HCT116 (cell line): ENCODE data around the gene HLA-DPA1. TPM values are rescaled to one million over a fixed set of nuclear protein-coding genes. Genes with fewer than 3 reads are reported as not detected.

Source experiments
- ATAC-seq: fragments of 200-7000 bp; cut with Tn5 transposase; 2 replicates; pipeline ENCODE4 v1.9.1; 2020; ENCODE audit warnings: mild to moderate bottlenecking, moderate library complexity
- BruUV-seq: library from RNA; stranded (reverse); fragments of 400-500 nt; replicated peaks from 2 replicates; lab custom pipeline; 2021; lab: Mats Ljungman, UMichigan
- CTCF ChIA-PET: fragments of 300-600 bp; sonication (Branson Sonifier 250); formaldehyde crosslinking; loops from one replicate; lab custom pipeline; 2021; ENCODE audit warnings: antibody characterized with exemption; lab: Charles Lee
- POLR2A ChIA-PET: fragments of 300-600, 350-600 bp; sonication (Branson Sonifier 250); formaldehyde crosslinking; loops from one replicate; lab custom pipeline; 2021; ENCODE audit warnings: antibody characterized with exemption; lab: Charles Lee
- RAD21 ChIA-PET, 2 experiments: fragments of 300-600 bp; sonication (Branson Sonifier 250); formaldehyde crosslinking; loops; one replicate each; lab custom pipeline; 2023; ENCODE audit warnings: low total read pairs in 2 of 2; ENCODE audit not compliant: uncharacterized antibody in 2 of 2, unreplicated experiment in 2 of 2, low non-redundant PET in 1 of 2; lab: Charles Lee
- DNase-seq: peaks from one replicate; pipeline ENCODE4 v3.0.0-alpha.2; 2010; ENCODE audit warnings: low read depth, low spot score
- H2AFZ ChIP-seq: fragments of 200-600 bp; shearing (Covaris generic), sonication (generic); 2 replicates; pipeline ENCODE4 v1.6.1; 2017; ENCODE audit warnings: low read depth, mixed run types, mixed read lengths, antibody characterized with exemption, low read length; ENCODE audit not compliant: poor library complexity, severe bottlenecking
- H3K27ac ChIP-seq: 2 replicates; pipeline ENCODE4 v1.5.1; 2012; ENCODE audit warnings: low read depth, low read length
- H3K27me3 ChIP-seq: fragments of 200-600 bp; sonication (generic); 2 replicates; pipeline ENCODE4 v1.6.1; 2016; ENCODE audit warnings: mixed run types, low read length, mixed read lengths; ENCODE audit not compliant: insufficient read depth
- H3K36me3 ChIP-seq, 2 experiments: fragments of 200-500 bp in 1 of 2; fragments of 200-600 bp in 1 of 2; sonication (Bioruptor generic) in 1 of 2; sonication (generic) in 1 of 2; 2 replicates each; pipeline versions ENCODE4 v1.5.1 to v1.6.1; 2014 to 2016; ENCODE audit warnings: low read length in 2 of 2, inconsistent platforms in 1 of 2, mixed read lengths in 1 of 2, mixed run types in 1 of 2; ENCODE audit not compliant: insufficient read depth in 2 of 2, control insufficient read depth in 1 of 2
- H3K4me1 ChIP-seq, 2 experiments: fragments of 200-600 bp in 1 of 2; sonication (generic) in 1 of 2; 2 replicates each; pipeline versions ENCODE4 v1.5.1 to v1.6.1; 2012 to 2017; ENCODE audit warnings: low read length in 2 of 2, inconsistent platforms in 1 of 2, mild to moderate bottlenecking in 1 of 2, mixed read lengths in 1 of 2, mixed run types in 1 of 2, moderate library complexity in 1 of 2; ENCODE audit not compliant: insufficient read depth in 2 of 2, control insufficient read depth in 1 of 2
- H3K4me2 ChIP-seq: fragments of 200-600 bp; sonication (generic); 2 replicates; pipeline ENCODE4 v1.6.1; 2017; ENCODE audit warnings: mixed run types, low read length, mixed read lengths
- H3K4me3 ChIP-seq, 2 experiments: fragments of 200-600 bp in 1 of 2; sonication (generic) in 1 of 2; replicated peaks in 1 of 2; 2 replicates each; pipeline ENCODE4 v1.5.1; 2011 to 2016; ENCODE audit warnings: low read length in 2 of 2, control low read depth in 1 of 2, low read depth in 1 of 2, mild to moderate bottlenecking in 1 of 2, mixed read lengths in 1 of 2, mixed run types in 1 of 2
- H3K79me2 ChIP-seq: fragments of 200-600 bp; sonication (generic); 2 replicates; pipeline ENCODE4 v1.6.1; 2017; ENCODE audit warnings: mild to moderate bottlenecking, mixed run types, low read length, moderate library complexity, mixed read lengths; ENCODE audit not compliant: insufficient read depth
- H3K9ac ChIP-seq: fragments of 200-600 bp; sonication (generic); 2 replicates; pipeline ENCODE4 v1.6.1; 2016; ENCODE audit warnings: low read length, mixed read lengths
- H3K9me2 ChIP-seq: fragments of 200-600 bp; sonication (generic), shearing (Covaris generic); 2 replicates; pipeline ENCODE4 v1.6.1; 2017; ENCODE audit warnings: mixed run types, mild to moderate bottlenecking, moderate library complexity; ENCODE audit not compliant: insufficient read depth
- H3K9me3 ChIP-seq, 2 experiments: fragments of 200-500 bp in 1 of 2; fragments of 200-600 bp in 1 of 2; sonication (Bioruptor generic) in 1 of 2; sonication (generic) in 1 of 2; 2 replicates each; pipeline ENCODE4 v1.6.1; 2014 to 2017; ENCODE audit warnings: low read length in 2 of 2, mixed read lengths in 2 of 2, inconsistent platforms in 1 of 2, low read depth in 1 of 2, mild to moderate bottlenecking in 1 of 2, mixed run types in 1 of 2, moderate library complexity in 1 of 2; ENCODE audit not compliant: control insufficient read depth in 1 of 2, insufficient read depth in 1 of 2
- H4K20me1 ChIP-seq: fragments of 200-600 bp; sonication (generic), shearing (Covaris generic); 2 replicates; pipeline ENCODE4 v1.6.1; 2017; ENCODE audit warnings: mixed run types, mild to moderate bottlenecking, moderate library complexity; ENCODE audit not compliant: insufficient read depth
- ATF3 ChIP-seq: IDR thresholded peaks from 2 replicates; pipeline ENCODE4 v1.6.1; 2012
- CBX3 ChIP-seq: IDR thresholded peaks from 2 replicates; pipeline ENCODE4 v1.6.1; 2012; ENCODE audit warnings: low read depth
- CTCF ChIP-seq, 3 experiments: fragments of 200-600 bp in 1 of 3; sonication (generic) in 1 of 3; IDR thresholded peaks in 2 of 3; conservative IDR thresholded peaks in 1 of 3; 2 replicates each; pipeline ENCODE4 v1.5.1; 2012 to 2017; ENCODE audit warnings: low read depth in 2 of 3, low read length in 2 of 3, antibody characterized with exemption in 1 of 3, borderline replicate concordance in 1 of 3, control low read depth in 1 of 3, mild to moderate bottlenecking in 1 of 3, mixed read lengths in 1 of 3, mixed run types in 1 of 3, moderate library complexity in 1 of 3; ENCODE audit not compliant: insufficient read depth in 1 of 3
- EGR1 ChIP-seq: IDR thresholded peaks from 2 replicates; pipeline ENCODE4 v1.6.1; 2012; ENCODE audit warnings: low read depth
- EZH2 ChIP-seq: fragments of 200-600 bp; sonication (generic); IDR thresholded peaks from 2 replicates; pipeline ENCODE4 v1.6.1; 2017; ENCODE audit warnings: antibody characterized with exemption, mixed run types
- EZH2phosphoT487 ChIP-seq: fragments of 200-600 bp; IDR thresholded peaks from 2 replicates; pipeline ENCODE4 v1.6.1; 2018; ENCODE audit warnings: antibody characterized with exemption, borderline replicate concordance
- MAX ChIP-seq: IDR thresholded peaks from 2 replicates; pipeline ENCODE4 v1.6.1; 2012
- POLR2AphosphoS5 ChIP-seq: IDR thresholded peaks from 2 replicates; pipeline ENCODE4 v1.6.1; 2011; ENCODE audit warnings: mild to moderate bottlenecking, low read depth, low read length, moderate library complexity
- RAD21 ChIP-seq: IDR thresholded peaks from 2 replicates; pipeline ENCODE4 v1.6.1; 2012; ENCODE audit warnings: low read depth, mild to moderate bottlenecking
- REST ChIP-seq: IDR thresholded peaks from 2 replicates; pipeline ENCODE4 v1.6.1; 2012; ENCODE audit warnings: low read depth
- SIN3A ChIP-seq: IDR thresholded peaks from 2 replicates; pipeline ENCODE4 v1.6.1; 2012; ENCODE audit warnings: low read depth
- SRF ChIP-seq: IDR thresholded peaks from 2 replicates; pipeline ENCODE4 v1.6.1; 2012; ENCODE audit warnings: low read depth
- TCF7L2 ChIP-seq: IDR thresholded peaks from 2 replicates; pipeline ENCODE4 v1.7.0; 2011; ENCODE audit warnings: borderline replicate concordance, inconsistent platforms; ENCODE audit not compliant: insufficient read depth, insufficient read length; ENCODE audit errors: extremely low read depth
- YY1 ChIP-seq: IDR thresholded peaks from 2 replicates; pipeline ENCODE4 v1.6.1; 2011; ENCODE audit warnings: low read length, low read depth, moderate library complexity, mild to moderate bottlenecking; ENCODE audit not compliant: insufficient replicate concordance; ENCODE audit errors: extremely low read depth
- ZFX ChIP-seq: fragments of 450-650 bp; IDR thresholded peaks from 2 replicates; pipeline ENCODE4 v1.6.1; 2017
- intact Hi-C: fragments of 100-400 bp; cut with micrococcal nuclease; formaldehyde crosslinking; loops from 2 replicates; pipeline ENCODE4 v1.10.0; 2022
- total RNA-seq: library from RNA; stranded (reverse); gene quantifications from one replicate; pipeline ENCODE4 v1.2.1, GENCODE V29; 2021; ENCODE audit not compliant: unreplicated experiment

HLA-DPA1 gene
- total RNA-seq, 1 experiment from 2014 or later: 0.89 TPM

GRCh38 chr6:33114406-33114805, 41.0 kb upstream of the HLA-DPA1 start:
- Histone ChIP-seq H3K27me3 (peaks cover 20% of the 10 kb centered on the region; the same call in 1 of the 2 replicates), H3K4me1 (no peaks in the 10 kb centered on the region; a peak in 2 of 4 replicates), H3K9ac (no peak overlapping the region), H3K4me2 (no peak overlapping the region), H2AFZ (no peak overlapping the region), H3K9me2 (no peaks in the 10 kb centered on the region), H3K9me3 (no peaks in the 10 kb centered on the region), H3K27ac (no peak overlapping the region), H3K79me2 (no peaks in the 10 kb centered on the region), H3K4me3 (no peak overlapping the region), H3K36me3 (no peaks in the 10 kb centered on the region), H4K20me1 (no peaks in the 10 kb centered on the region)
- ATAC-seq (no peak), DNase-seq (no peak)
- POLR2A ChIA-PET: interaction anchor here (0.7 kb wide), 1 partner anchor 144 kb away, joined by 4 read pairs; no protein-coding TSS in a partner anchor
- CTCF ChIA-PET: no interaction called here
- RAD21 ChIA-PET: no interaction called here
- BruUV-seq: no TSS peak
- intact Hi-C loops: no loop called here
- TF ChIP-seq MAX: no peak
- TF ChIP-seq ATF3: no peak
- TF ChIP-seq SIN3A: no peak
- TF ChIP-seq SRF: no peak
- TF ChIP-seq EZH2phosphoT487: no peak
- no peak for TF ChIP-seq REST
- TF ChIP-seq TCF7L2: no peak
- no peak for TF ChIP-seq POLR2AphosphoS5
- no peak for TF ChIP-seq EGR1
- TF ChIP-seq RAD21: no peak
- no peak for TF ChIP-seq CBX3
- TF ChIP-seq ZFX: no peak
- no peak for TF ChIP-seq CTCF (IDR thresholded peaks at IDR 0.05 in 2 of 3, conservative IDR thresholded peaks at IDR 0.05 in 1 of 3; ENCODE audit: borderline replicate concordance in 1 of 3, insufficient read depth in 1 of 3, low read depth in 2 of 3, low read length in 2 of 3)
- no peak for TF ChIP-seq EZH2
- no peak for TF ChIP-seq YY1
